ENCODE measurements around the gene FAM171A1.
"Not testable (repeated sequence)": the region's sequence is repeated elsewhere in the genome, so short reads cannot be mapped to it uniquely, and the experiment has no call there.

FAM171A1 gene

GRCh38 chr10:15278786-15279185, 92.3 kb downstream of the FAM171A1 start:
- H3K9me3 ChIP-seq (ENCODE audit: severe bottlenecking), result no peaks in the 10 kb centered on the region
- DNase-seq (ENCODE audit: low spot score), result no peak
- no peaks in the 10 kb centered on the region for H3K36me3 ChIP-seq (ENCODE audit: low read depth)
- H3K27me3 ChIP-seq (ENCODE audit: insufficient read depth, poor library complexity, severe bottlenecking), result no peaks in the 10 kb centered on the region
- H3K27ac ChIP-seq (ENCODE audit: poor library complexity, severe bottlenecking), result no peak overlapping the region
- H3K4me1 ChIP-seq (ENCODE audit: insufficient read depth, poor library complexity, severe bottlenecking), result no peaks in the 10 kb centered on the region
- ATAC-seq (ENCODE audit: low read depth), result no peak
- no peak overlapping the region for H3K4me3 ChIP-seq (ENCODE audit: severe bottlenecking)
- no peak for TF ChIP-seq CTCF (IDR thresholded peaks at IDR 0.05; ENCODE audit: poor library complexity, severe bottlenecking)

- H3K4me1 ChIP-seq (ENCODE audit: insufficient read depth, poor library complexity, severe bottlenecking); H3K4me3 ChIP-seq (ENCODE audit: severe bottlenecking); DNase-seq (ENCODE audit: low spot score); H3K27me3 ChIP-seq (ENCODE audit: insufficient read depth, poor library complexity, severe bottlenecking); H3K36me3 ChIP-seq (ENCODE audit: low read depth); ATAC-seq (ENCODE audit: low read depth); H3K27ac ChIP-seq (ENCODE audit: poor library complexity, severe bottlenecking); H3K9me3 ChIP-seq (ENCODE audit: severe bottlenecking): not testable (repeated sequence)
Measured at GRCh38 chr10:15276039-15276438, 95.0 kb downstream of the FAM171A1 start.

GRCh38 chr10:15269838-15270237, 101.3 kb downstream of the FAM171A1 start:
- DNase-seq (ENCODE audit: low spot score); H3K4me1 ChIP-seq (ENCODE audit: insufficient read depth, poor library complexity, severe bottlenecking); H3K9me3 ChIP-seq (ENCODE audit: severe bottlenecking); H3K4me3 ChIP-seq (ENCODE audit: severe bottlenecking); H3K27ac ChIP-seq (ENCODE audit: poor library complexity, severe bottlenecking); H3K36me3 ChIP-seq (ENCODE audit: low read depth); ATAC-seq (ENCODE audit: low read depth); H3K27me3 ChIP-seq (ENCODE audit: insufficient read depth, poor library complexity, severe bottlenecking): not testable (repeated sequence)

GRCh38 chr10:15267496-15267895, 103.6 kb downstream of the FAM171A1 start:
- Histone ChIP-seq H3K27ac (ENCODE audit: poor library complexity, severe bottlenecking) (no peak overlapping the region), H3K4me1 (ENCODE audit: insufficient read depth, poor library complexity, severe bottlenecking) (no peaks in the 10 kb centered on the region), H3K36me3 (ENCODE audit: low read depth) (no peaks in the 10 kb centered on the region), H3K9me3 (ENCODE audit: severe bottlenecking) (no peaks in the 10 kb centered on the region), H3K27me3 (ENCODE audit: insufficient read depth, poor library complexity, severe bottlenecking) (no peaks in the 10 kb centered on the region), H3K4me3 (ENCODE audit: severe bottlenecking) (no peak overlapping the region)
- ATAC-seq (ENCODE audit: low read depth), result no peak
- TF ChIP-seq CTCF (IDR thresholded peaks at IDR 0.05; ENCODE audit: poor library complexity, severe bottlenecking), result no peak
- DNase-seq (ENCODE audit: low spot score), result no peak

GRCh38 chr10:15266117-15266516, 105.0 kb downstream of the FAM171A1 start:
- H3K9me3 ChIP-seq (ENCODE audit: severe bottlenecking), result no peaks in the 10 kb centered on the region
- H3K27me3 ChIP-seq (ENCODE audit: insufficient read depth, poor library complexity, severe bottlenecking), result no peaks in the 10 kb centered on the region
- H3K27ac ChIP-seq (ENCODE audit: poor library complexity, severe bottlenecking), result no peak overlapping the region
- ATAC-seq (ENCODE audit: low read depth) (no peak), DNase-seq (ENCODE audit: low spot score) (no peak)
- no peaks in the 10 kb centered on the region for H3K36me3 ChIP-seq (ENCODE audit: low read depth)
- no peak for TF ChIP-seq CTCF (IDR thresholded peaks at IDR 0.05; ENCODE audit: poor library complexity, severe bottlenecking)
- H3K4me1 ChIP-seq (ENCODE audit: insufficient read depth, poor library complexity, severe bottlenecking), result no peaks in the 10 kb centered on the region
- no peak overlapping the region for H3K4me3 ChIP-seq (ENCODE audit: severe bottlenecking)

- Histone ChIP-seq H3K4me1 (ENCODE audit: insufficient read depth, poor library complexity, severe bottlenecking) (no peaks in the 10 kb centered on the region), H3K36me3 (ENCODE audit: low read depth) (no peaks in the 10 kb centered on the region), H3K9me3 (ENCODE audit: severe bottlenecking) (no peaks in the 10 kb centered on the region), H3K27ac (ENCODE audit: poor library complexity, severe bottlenecking) (no peak overlapping the region), H3K27me3 (ENCODE audit: insufficient read depth, poor library complexity, severe bottlenecking) (no peaks in the 10 kb centered on the region), H3K4me3 (ENCODE audit: severe bottlenecking) (no peak overlapping the region)
- DNase-seq (ENCODE audit: low spot score) (no peak), ATAC-seq (ENCODE audit: low read depth) (no peak)
- no peak for TF ChIP-seq CTCF (IDR thresholded peaks at IDR 0.05; ENCODE audit: poor library complexity, severe bottlenecking)
Measured at GRCh38 chr10:15265558-15265957, 105.5 kb downstream of the FAM171A1 start.
